HG02943 (cell line): ENCODE data around the gene PLPP2.

Experiments used
- ATAC-seq: cut with Tn5 transposase; IDR thresholded peaks from one replicate; pipeline ENCODE4 v1.9.1; 2021; ENCODE audit warnings: mild to moderate bottlenecking, low read depth, moderate library complexity; ENCODE audit not compliant: unreplicated experiment

Gene PLPP2

GRCh38 chr19:294946-295686 lies 3.9 kb upstream of the PLPP2 start:
- no peak for ATAC-seq

- ATAC-seq, result no peak
Observed at GRCh38 chr19:294341-294945, 3.2 kb upstream of the PLPP2 start.

DNA sequence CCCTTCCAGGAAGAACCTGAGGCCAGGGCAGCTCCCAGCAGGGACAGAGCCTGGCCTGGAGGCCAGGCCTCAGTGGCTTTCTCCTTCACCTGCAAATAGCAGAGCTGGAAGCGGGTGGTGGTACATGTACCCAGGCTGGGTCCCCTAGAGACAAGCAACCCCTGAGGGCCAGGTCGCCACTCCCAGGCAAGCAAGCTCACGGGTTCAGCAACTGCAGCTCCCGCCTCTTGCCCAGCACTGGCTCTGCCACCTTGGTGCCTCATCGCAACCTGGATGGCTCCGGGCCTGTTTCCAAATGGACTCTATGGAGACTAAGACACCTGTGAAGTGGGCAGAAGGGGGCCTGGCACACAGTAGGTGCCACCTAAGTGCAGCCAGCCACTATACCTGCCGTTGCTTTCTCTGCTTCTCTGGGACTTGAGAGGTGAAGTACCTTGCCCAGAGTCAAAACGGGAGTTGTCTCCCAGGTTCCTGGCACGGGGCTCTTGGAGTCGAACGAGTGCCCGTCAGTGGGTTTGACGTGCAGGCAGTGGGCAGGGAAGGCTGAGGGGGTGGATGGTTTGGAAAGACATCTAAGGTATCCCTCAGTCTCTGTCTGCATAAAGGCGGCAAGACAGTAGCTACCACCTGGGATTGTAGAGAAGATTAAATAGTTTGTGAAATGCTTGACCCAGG lies 2.4 kb upstream of the PLPP2 start:
- no peak for ATAC-seq

- ATAC-seq, result no peak
Observed at GRCh38 chr19:292951-293350, 1.7 kb upstream of the PLPP2 start.

- ATAC-seq, result no peak
Observed at GRCh38 chr19:292281-292884, 1.2 kb upstream of the PLPP2 start.

GRCh38 chr19:291561-292280 lies 518 bp upstream of the PLPP2 start:
- ATAC-seq, result no peak

- ATAC-seq, result no peak
Observed at GRCh38 chr19:290372-291005, 714 bp downstream of the PLPP2 start.

- ATAC-seq, result no peak
Observed at GRCh38 chr19:289651-290371, 1.4 kb downstream of the PLPP2 start.

DNA sequence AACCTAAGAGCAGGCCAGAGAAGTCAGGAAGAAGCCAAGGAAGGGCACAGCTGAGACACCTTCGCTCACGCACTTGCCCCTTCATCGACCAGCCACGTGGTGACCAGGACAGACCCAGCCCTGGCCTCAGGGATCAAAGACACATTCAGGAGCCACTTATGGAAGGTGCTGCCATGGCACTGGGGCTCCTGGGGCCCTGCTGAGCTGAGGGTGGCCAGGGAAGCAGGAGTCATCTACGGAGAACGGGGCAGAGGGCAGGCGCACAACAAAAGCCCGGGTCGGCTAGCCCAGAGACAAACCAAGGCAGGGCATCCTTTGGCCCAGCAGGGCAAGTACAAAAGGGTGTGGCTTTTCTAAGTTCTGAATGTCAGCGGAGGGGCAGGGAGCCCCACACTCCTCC lies 2.3 kb downstream of the PLPP2 start:
- ATAC-seq, result no peak

- no peak for ATAC-seq
Observed at GRCh38 chr19:287381-287871, 3.8 kb downstream of the PLPP2 start.

DNA sequence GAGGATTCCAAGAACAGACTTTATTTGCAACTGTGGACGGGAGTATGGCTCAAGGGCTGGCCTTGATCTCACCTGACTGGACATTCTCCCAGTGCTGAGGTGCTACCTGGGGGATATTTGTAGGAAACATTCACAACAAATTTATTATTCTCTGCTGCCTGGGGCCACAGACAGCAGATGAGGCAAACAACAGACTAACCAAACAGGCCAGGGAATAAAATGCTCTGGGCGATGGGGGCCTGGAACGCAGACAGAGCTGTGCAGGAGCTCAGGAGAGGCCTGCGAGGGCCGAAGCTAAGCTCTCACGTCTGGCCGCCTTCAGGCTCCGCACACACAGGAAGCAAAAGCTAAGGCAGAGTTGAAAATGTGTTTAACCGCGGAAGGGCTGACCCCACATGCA lies 7.8 kb downstream of the PLPP2 start:
- ATAC-seq, result no peak

DNA sequence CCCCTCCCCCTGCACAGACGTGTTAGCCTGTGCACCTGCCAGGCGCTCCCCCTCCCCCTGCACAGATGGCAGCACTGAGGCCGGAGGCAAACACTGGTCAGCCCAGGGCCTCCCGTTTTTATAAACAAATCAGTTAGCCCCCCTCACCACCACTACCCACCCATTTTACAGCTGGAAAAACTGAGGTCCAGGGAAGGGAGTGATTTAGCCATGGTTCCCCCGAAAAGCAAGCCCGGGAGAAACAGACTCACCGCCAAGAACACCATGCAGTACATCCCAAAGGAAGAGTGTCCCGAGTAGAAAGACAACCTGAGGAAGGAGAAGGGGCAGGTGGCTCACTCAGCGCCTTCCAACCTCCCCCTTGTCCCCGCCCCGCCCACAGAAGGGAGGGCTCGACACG lies 8.7 kb downstream of the PLPP2 start:
- ATAC-seq, result no peak

DNA sequence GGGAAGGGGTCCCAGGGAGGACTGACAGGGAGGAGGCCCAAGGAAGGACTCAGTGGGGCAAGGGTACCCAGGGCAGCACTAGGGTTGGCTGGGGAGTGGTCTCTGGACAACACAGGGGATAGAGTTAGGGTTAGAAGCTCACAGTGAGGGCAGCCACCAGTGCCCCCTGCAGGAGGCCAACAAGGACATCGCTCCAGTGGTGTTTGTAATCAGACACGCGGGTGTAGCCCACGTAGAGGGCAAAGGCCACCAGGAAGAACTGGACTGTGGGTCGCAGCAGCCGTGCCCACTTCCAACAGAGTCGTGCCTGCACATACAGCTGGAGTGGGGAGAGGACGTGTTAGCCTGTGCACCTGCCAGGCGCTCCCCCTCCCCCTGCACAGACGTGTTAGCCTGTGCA lies 9.2 kb downstream of the PLPP2 start:
- ATAC-seq, result no peak

DNA sequence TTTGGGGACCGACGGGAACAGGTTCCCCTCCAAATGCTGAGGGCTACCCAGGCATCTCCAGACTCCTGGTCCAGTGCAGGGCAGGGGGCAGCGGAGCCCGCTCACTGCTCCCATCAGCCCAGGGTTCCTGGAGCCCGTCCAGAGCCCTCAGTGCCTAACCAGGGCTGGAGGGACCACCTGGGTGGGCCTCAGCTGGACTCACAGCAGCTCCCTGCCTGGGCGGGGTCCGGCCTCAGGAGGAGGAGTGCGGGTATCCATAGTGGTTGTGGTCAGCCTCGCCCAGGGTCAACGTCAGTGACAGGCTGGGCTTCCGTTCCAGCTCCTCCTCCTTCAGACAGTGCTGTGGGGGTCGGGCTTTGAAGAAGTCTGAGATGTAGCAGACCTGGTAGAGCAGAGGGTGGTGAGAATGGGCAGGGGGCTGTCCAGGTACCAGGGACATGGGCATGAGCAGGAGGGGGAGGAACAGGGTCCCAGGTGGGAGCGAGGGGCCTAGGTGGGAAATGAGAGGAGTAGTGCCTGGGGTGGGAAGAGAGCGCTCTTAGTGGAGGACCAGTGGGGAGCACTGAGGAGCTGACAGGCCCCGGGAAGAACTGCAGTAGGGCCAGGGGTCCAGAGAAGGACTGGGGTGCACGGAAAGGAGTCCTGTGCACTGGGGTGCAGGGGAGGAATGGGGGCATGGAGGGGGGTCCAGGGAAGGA lies 9.9 kb downstream of the PLPP2 start:
- ATAC-seq, result no peak

GRCh38 chr19:280541-281009 lies 10.6 kb downstream of the PLPP2 start:
- no peak for ATAC-seq

- ATAC-seq, result no peak
Observed at GRCh38 chr19:279656-280055, 11.5 kb downstream of the PLPP2 start.

GRCh38 chr19:279231-279630 lies 12.0 kb downstream of the PLPP2 start:
- ATAC-seq, result no peak

- ATAC-seq, result no peak
Observed at GRCh38 chr19:277581-278165, 13.5 kb downstream of the PLPP2 start.
